Cardiac muscle cell (in vitro differentiated cells and primary cell): ENCODE measurements around the gene C15orf39. TPM values are rescaled to one million over a fixed set of nuclear protein-coding genes. Genes with fewer than 3 reads are reported as not detected.
"Not testable (repeated sequence)": the region's sequence is repeated elsewhere in the genome, so short reads cannot be mapped to it uniquely, and the experiment has no call there.

Source experiments
- DNase-seq, 2 donors: peaks; one replicate each; pipeline versions ENCODE4 v3.0.0 to v3.0.0-alpha.2; 2010 to 2017; ENCODE audit warnings: low read depth in 1 of 2, low spot score in 1 of 2
- H3K27ac ChIP-seq: fragments of 200-600 bp; sonication (generic); 2 replicates; pipeline ENCODE4 v1.5.1; 2016
- H3K27me3 ChIP-seq: fragments of 200-600 bp; sonication (generic); 2 replicates; pipeline ENCODE4 v1.6.0; 2016; ENCODE audit warnings: control low read depth
- H3K36me3 ChIP-seq: fragments of 200-600 bp; sonication (generic); 2 replicates; pipeline ENCODE4 v1.5.1; 2016; ENCODE audit warnings: control low read depth
- H3K4me1 ChIP-seq: fragments of 200-600 bp; sonication (generic); 2 replicates; pipeline ENCODE4 v1.8.1; 2017; ENCODE audit warnings: low read depth, mild to moderate bottlenecking, mixed run types
- H3K4me3 ChIP-seq: fragments of 200-600 bp; sonication (generic); 2 replicates; pipeline ENCODE4 v1.5.1; 2016; ENCODE audit warnings: mild to moderate bottlenecking
- H3K9me3 ChIP-seq: fragments of 200-600 bp; sonication (generic); 2 replicates; pipeline ENCODE4 v1.5.1; 2017; ENCODE audit warnings: low read depth, mild to moderate bottlenecking, control low read depth
- polyA plus RNA-seq: library from polyadenylated mRNA; unstranded; fragments of >200 nt; fragmentation: Nextera tagmentation; extraction: Ambion mirVana; gene quantifications from 2 replicates; pipeline ENCODE4 v1.2.1, GENCODE V29; 2016
- total RNA-seq: library from RNA; depleted of rRNA; stranded (reverse); fragments of >200 nt; gene quantifications from 2 replicates; pipeline ENCODE4 v1.2.3, GENCODE V29; 2016
- TF ChIP-seq, protein P1 (sequence below): IDR thresholded peaks from 2 replicates; pipeline ENCODE4 v1.5.1; 2012; ENCODE audit warnings: low read depth, mild to moderate bottlenecking, low read length

The C15orf39 gene
- total and polyA plus RNA-seq, 2 experiments from 2014 or later, result 8.6 to 35.1 TPM

- no peaks in the 10 kb centered on the region for H3K27me3 ChIP-seq
- H3K27ac ChIP-seq, result peak overlapping the region; percentile 19
- H3K9me3 ChIP-seq, result no peaks in the 10 kb centered on the region
- TF ChIP-seq, protein P1, sequence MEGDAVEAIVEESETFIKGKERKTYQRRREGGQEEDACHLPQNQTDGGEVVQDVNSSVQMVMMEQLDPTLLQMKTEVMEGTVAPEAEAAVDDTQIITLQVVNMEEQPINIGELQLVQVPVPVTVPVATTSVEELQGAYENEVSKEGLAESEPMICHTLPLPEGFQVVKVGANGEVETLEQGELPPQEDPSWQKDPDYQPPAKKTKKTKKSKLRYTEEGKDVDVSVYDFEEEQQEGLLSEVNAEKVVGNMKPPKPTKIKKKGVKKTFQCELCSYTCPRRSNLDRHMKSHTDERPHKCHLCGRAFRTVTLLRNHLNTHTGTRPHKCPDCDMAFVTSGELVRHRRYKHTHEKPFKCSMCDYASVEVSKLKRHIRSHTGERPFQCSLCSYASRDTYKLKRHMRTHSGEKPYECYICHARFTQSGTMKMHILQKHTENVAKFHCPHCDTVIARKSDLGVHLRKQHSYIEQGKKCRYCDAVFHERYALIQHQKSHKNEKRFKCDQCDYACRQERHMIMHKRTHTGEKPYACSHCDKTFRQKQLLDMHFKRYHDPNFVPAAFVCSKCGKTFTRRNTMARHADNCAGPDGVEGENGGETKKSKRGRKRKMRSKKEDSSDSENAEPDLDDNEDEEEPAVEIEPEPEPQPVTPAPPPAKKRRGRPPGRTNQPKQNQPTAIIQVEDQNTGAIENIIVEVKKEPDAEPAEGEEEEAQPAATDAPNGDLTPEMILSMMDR, result no peak
- H3K4me1 ChIP-seq, result no peaks in the 10 kb centered on the region
- peaks cover 11% of the 10 kb centered on the region for H3K36me3 ChIP-seq
- no peak for DNase-seq
- H3K4me3 ChIP-seq, result no peak overlapping the region
Observed at GRCh38 chr15:75213212-75213767, 11.6 kb downstream of the C15orf39 start.

- peak overlapping the region; percentile 19 for H3K27ac ChIP-seq
- H3K4me1 ChIP-seq, result no peaks in the 10 kb centered on the region
- H3K9me3 ChIP-seq, result no peaks in the 10 kb centered on the region
- peaks cover 11% of the 10 kb centered on the region for H3K36me3 ChIP-seq
- TF ChIP-seq, protein P1, result no peak
- DNase-seq, result no peak
- H3K4me3 ChIP-seq, result no peak overlapping the region
- H3K27me3 ChIP-seq, result no peaks in the 10 kb centered on the region
Observed at GRCh38 chr15:75213768-75214221, 12.1 kb downstream of the C15orf39 start.

GRCh38 chr15:75214293-75215096 is 12.8 kb downstream of the C15orf39 start:
- no peaks in the 10 kb centered on the region for H3K9me3 ChIP-seq
- no peak for DNase-seq
- H3K27ac ChIP-seq, result no peak overlapping the region
- TF ChIP-seq, protein P1, result no peak
- H3K4me3 ChIP-seq, result no peak overlapping the region
- peaks cover 11% of the 10 kb centered on the region for H3K36me3 ChIP-seq
- H3K27me3 ChIP-seq, result no peaks in the 10 kb centered on the region
- H3K4me1 ChIP-seq, result no peaks in the 10 kb centered on the region

DNA sequence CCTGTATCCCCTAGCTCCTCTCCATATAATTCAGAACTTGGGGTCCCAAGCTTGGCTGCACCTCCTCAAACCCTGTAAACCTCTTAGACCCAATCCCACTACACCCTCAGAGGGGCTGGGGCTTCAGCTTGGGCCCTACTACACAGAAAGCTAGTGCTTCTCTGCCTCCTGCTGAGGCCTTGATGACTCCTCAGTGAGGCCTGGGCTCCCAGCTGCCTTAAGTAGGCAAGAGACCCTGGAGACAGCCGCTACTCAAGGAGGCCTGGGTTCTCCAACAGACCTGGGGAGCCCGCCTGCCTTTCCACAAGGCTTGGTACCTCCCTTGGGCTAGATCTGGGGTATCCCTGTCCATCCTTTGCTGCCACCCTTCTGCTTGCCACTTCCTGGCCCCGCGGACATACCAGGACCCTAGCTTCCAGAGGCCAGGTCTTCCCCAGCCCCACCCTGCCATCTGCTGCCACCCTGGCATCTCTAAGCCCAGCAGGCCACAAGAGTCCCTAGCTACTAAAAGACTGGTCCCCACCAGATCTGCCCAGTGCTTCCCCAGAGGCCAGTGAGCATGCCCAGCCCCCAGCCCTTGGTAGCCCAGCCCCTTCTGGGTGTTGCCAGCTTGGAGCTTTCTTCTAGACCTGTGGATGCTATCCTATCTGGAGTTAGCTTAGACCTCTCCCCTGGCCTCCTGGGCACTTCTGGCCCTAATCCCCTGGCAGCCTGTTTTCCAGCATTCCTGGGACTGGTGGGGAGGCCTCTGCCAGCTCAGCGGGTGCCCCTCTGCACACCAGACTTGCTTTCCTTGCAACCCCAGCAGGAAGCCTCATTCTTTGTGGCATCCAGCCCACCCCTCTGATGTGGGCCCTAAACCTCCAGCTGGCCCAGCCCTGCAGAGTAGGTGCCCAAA is 13.7 kb downstream of the C15orf39 start:
- DNase-seq, result no peak
- Histone ChIP-seq H3K36me3 (peaks cover 7% of the 10 kb centered on the region), H3K27ac (no peak overlapping the region), H3K4me1 (no peaks in the 10 kb centered on the region), H3K9me3 (no peaks in the 10 kb centered on the region), H3K27me3 (no peaks in the 10 kb centered on the region), H3K4me3 (no peak overlapping the region)
- TF ChIP-seq, protein P1, result no peak

DNA sequence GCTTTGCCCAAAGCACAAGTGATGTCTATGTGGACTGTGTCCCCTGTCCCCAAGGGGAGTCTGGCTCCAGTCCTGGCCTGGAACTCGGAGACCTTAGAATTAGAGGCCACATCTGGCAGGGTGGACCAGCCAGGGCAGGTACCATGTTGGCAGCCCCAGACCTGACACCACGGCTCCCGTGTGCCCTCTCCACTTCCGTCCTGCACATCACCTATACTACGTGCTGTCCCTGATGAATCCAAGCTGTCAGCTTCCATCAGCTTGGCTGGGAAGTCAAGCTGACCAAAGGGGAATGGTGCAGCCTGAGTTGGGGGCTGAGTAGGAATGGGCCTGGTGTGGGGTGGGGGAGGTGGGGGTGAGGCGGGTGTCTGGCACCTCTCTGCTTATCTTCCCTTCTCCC is 15.3 kb downstream of the C15orf39 start:
- Histone ChIP-seq H3K27me3 (no peaks in the 10 kb centered on the region), H3K4me3 (no peak overlapping the region), H3K4me1 (no peaks in the 10 kb centered on the region), H3K9me3 (no peaks in the 10 kb centered on the region), H3K36me3 (peaks cover 3% of the 10 kb centered on the region), H3K27ac (no peak overlapping the region)
- DNase-seq, result no peak
- TF ChIP-seq, protein P1, result no peak

- not testable (repeated sequence) for H3K4me3 ChIP-seq, DNase-seq, H3K4me1 ChIP-seq, H3K27ac ChIP-seq, H3K27me3 ChIP-seq, H3K36me3 ChIP-seq, H3K9me3 ChIP-seq
Observed at GRCh38 chr15:75217574-75217973, 15.9 kb downstream of the C15orf39 start.

- not testable (repeated sequence) for H3K36me3 ChIP-seq, H3K4me1 ChIP-seq, H3K9me3 ChIP-seq, H3K27me3 ChIP-seq, H3K4me3 ChIP-seq, DNase-seq, H3K27ac ChIP-seq
Observed at GRCh38 chr15:75219507-75219929, 17.8 kb downstream of the C15orf39 start.
